ENCODE data around the gene MYO7A.
A peak's percentile ranks its signal among the peaks of the same experiment; 100 is the strongest.

MYO7A gene

DNA sequence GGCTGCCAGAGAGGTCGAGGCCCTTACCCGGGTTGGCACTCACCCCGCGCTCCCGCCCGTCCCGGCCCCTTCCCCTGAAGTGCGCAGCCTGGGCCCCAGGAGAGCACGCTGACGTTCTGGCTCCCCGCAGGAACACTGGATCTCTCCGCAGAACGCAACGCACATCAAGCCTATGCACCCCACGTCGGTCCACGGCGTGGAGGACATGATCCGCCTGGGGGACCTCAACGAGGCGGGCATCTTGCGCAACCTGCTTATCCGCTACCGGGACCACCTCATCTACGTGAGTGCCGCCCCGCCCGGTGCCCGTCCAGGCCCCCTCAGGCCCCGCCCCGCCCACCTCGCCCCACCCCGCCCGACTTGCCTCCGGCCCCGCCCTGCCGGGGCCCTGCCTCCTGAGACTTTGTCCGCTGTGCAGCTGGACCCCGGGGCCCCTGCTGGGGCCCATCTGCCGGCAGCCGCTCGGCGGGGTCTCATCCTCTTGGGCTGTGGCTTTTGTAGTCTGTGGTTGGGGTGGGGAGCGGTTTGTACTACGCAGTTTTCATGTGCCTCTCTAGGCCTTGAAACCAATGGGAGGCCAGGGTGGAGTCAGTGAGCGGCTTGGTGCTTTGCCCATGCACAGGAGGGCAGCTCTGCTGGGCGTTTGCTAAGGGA is 19.7 kb downstream of the MYO7A start:
- DNase-seq = peak; percentile 64

DNA sequence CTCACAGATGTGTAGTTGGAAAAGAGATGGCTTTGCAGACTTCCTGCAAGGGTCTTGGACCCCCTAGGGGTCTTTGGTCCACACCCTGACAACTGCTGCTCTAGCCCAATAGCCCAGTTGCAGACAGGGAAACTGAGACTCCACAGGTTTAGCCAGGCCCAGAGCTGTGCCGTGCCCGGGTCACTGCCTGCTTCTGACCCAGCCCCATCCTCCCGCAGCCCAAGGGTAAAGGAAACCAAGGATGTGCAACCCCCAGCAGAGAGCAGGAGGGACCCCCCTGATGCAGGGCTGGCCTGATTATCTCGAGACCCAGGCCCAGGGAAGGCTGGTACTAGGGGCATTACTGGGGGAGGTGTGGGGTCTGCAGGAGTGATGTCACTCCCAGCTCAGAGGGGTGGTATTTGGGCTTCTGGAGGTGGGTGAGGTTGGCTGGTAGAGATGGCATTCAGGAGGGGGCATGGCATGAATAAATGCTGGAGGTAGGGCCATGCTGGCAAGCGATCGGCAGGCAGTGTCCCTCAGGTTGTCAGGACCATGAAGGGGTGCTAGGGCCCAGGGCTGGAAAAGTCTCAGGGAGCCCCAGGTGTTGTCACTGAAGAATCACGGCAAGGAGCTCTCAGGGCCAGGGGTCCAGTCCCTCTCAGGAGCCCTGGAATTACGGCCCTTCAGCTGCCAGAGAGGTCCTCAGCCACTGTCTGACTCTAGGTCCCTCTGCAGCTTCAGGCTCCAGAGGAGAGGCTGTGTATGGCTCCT is 21.1 kb downstream of the MYO7A start:
- no peak for DNase-seq

DNA sequence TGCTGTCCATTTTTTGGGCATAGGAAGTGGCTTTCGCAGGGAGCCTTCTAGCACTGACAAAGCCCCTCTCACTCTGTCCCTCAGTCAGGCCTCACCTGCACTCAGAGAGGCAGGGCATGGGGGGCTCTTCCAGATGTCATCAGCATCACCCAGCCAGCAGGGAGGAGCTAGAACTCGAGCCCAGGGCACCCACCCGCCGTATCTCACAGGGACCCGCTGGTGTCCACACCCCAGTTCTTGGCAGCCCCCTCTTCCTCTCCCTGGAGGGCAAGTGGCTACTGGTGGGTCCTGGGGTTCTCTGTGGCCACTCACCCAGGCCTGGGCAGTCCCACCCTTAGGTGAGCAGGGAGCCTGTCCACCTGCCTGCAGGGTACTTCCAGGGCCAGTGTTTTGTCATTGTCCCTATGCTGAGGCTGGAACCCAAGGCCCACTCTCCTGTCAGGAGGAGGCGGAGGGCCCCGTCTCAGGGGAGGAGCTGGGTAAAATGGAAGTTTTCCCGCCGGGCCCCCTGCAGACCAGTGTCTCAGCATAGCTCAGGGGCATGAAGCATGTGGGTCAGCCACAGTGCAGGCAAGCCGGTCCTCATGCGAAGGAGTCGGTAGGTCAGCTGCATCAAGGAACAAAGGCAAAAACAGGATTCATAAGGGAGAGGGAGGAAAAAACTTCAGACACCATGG is 21.8 kb downstream of the MYO7A start:
- no peak for DNase-seq

DNA sequence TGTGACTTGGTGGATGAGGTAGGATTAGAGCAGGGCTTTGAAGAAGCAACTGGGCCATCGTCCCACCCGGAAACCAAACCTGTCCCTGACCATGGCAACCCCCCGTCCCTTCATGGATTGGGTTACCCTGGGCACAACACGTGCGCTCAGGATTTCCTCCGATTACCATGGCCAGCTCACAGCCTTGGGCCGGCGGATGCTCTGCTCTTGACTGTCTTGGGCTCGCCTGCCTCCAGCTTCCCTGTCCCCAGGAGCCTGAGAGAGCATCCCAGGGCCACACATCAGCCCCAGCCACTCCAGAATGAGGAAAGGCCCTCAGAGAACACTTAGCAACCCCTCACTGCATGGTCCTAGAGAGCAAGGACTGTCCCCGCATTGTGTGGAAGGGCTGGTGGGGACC is 22.8 kb downstream of the MYO7A start:
- DNase-seq = no peak

DNA sequence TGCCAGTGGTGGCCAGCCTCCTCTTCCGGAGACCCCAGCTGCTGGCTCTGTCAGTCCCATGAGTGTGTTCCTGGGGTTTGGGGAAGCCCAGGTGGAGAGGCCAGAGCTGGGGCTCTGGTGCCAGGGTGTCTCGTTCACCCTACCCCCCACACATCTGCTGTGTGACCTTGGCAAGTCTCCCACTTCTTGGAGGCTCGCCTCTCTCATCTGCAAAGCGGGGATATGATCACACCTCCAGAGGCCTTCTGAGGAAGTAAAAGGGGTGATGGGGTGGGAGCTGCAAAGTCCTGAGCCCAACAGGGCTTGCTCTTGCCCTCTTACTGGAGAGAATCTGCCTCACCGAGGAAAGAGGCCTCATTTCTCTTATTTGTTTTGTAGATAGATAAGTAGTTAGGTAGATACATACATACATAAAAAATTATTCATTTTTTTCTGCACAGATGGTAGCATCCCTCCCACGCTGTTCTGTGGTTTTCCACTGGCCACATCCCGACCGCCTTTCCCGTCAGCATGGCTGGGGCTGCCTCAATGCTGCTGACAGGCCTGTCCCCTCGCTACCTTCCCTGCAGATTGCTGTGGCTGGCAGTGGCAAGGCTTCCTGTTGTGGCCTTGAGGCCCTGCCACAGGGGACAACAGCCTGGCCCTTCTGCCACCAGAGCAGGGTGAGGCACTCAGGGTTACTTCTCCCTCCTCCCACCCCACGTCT is 23.9 kb downstream of the MYO7A start:
- DNase-seq = peak; percentile 54

DNA sequence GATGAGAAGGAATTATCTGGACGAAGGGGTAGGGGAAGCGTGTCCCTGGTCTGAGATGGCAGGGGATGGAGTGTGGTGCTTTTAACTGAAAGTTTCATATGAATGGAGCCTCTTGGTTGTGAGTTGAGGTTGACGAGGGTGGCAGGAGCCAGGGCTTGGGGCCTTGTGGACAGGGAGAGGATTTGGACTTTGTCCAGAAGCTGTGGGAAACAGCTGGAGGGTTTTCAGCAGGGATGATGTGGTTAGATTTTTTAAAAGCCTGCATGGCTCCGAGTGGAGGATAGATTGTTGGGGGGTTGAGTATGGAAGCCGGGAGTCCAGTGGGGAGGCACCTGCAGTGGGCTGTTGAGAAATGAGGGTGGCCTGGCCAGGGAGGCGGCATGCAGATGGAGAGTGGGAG is 24.8 kb downstream of the MYO7A start:
- DNase-seq = no peak

DNA sequence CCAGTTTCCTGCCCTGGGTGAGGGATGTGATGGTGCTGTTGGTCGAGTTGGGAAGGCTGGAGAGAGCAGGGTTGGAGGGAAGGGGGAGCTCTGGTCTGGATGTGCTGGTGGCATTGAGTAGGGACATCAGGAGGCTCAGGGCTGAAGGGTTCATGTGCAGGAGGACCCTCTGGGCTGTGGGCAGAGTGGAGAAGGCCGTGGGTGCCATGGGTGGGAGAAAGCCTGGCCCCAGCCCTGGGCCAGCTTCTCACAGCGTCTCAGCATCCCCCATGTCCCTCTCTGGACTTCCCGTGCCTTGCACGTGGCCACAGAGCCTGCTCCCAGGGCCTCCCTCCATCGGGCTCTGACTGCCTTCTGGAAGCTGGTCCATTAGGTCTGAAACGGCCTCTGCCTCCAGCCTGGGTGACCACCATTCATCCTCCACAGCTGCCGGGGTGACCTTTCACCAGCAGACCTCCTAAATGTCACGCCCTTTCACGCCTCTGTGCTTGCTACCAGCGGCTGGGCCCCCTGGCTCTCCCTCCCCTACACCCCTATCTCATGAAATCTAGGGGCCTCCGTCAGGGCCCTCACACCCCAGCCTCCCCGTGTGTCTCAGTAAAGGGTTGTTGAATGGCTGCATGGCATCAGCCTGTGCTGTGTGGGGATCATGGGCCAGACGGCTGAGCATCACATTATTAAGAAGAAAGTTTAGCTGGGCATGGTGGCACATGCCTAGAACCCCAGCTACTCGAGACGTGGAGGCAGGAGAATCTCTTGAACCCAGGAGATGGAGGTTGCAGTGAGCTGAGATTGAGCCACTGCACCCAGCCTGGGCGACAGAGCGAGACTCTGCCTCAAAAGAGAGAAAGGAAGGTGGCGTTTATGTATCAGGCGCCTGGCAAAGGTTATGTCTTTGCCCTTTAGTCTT is 25.5 kb downstream of the MYO7A start:
- DNase-seq = no peak

DNA sequence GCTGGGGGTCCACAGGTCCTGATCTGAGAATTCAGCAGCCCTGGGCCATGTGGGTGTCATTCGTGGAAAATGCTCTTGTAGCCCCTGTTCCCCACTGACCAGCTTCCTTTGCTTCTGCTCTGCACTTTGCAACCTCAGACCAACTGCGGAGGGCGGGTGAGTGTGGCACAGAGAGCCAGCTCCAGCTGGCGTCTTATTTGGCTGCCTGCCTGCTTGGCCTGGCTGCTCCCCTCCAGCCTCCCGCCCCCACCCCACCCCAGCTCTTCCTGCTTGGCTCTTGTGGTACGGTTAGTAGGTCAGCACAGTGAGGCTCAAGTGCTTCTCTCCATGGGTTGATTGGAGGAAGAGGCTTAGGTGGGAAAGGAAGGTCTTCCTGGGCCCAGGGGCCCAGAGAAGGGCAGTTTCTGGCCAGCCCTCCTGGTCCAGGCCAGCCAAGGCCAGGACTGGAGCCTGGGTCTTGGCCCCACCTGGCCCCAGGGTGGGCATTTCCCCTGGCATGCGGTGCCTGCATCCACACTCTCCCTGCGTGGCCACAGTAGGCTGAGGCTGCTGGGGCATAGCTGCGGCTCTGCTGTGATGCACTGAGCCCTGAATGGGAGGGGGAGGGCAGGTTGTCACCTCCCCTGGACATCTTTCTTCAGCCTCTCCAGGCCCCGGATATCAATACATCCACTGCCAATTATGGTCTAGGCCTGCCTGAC is 26.5 kb downstream of the MYO7A start:
- DNase-seq = peak; percentile 53

DNA sequence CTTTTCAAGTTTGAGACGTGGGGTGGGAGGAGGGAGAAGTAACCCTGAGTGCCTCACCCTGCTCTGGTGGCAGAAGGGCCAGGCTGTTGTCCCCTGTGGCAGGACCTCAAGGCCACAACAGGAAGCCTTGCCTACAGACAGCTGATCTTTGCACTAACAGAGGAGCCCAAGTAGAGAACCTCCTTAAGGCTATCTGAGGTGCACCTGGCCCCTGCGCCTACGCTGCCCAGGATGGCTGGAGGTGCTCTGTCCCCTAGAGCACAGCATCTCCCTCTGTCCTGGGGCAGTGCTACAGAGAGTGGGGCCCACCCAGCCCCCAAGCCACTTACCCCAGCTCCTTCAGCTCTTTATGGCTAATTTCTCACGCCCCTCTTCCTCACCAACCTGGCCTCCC is 27.0 kb downstream of the MYO7A start:
- DNase-seq = no peak

DNA sequence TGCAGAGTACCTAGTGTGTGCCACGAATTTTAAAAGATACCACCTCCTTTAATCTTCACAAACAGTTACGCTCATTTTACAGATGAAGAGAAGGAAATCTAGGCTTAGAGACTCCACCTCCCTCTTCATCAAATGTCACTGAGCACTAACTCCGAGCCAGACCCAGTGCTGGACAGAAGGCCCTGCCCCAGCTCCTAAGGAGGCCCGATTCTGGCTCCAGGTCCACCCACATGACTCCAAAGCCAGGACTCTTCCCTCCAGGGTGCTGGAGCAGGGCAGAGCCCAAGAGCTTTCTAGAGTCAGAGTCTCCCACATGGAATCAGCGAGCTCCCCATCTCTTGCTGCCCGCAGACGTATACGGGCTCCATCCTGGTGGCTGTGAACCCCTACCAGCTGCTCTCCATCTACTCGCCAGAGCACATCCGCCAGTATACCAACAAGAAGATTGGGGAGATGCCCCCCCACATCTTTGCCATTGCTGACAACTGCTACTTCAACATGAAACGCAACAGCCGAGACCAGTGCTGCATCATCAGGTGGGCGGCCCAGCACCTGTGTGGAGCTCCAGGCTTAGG is 27.6 kb downstream of the MYO7A start:
- DNase-seq = no peak

DNA sequence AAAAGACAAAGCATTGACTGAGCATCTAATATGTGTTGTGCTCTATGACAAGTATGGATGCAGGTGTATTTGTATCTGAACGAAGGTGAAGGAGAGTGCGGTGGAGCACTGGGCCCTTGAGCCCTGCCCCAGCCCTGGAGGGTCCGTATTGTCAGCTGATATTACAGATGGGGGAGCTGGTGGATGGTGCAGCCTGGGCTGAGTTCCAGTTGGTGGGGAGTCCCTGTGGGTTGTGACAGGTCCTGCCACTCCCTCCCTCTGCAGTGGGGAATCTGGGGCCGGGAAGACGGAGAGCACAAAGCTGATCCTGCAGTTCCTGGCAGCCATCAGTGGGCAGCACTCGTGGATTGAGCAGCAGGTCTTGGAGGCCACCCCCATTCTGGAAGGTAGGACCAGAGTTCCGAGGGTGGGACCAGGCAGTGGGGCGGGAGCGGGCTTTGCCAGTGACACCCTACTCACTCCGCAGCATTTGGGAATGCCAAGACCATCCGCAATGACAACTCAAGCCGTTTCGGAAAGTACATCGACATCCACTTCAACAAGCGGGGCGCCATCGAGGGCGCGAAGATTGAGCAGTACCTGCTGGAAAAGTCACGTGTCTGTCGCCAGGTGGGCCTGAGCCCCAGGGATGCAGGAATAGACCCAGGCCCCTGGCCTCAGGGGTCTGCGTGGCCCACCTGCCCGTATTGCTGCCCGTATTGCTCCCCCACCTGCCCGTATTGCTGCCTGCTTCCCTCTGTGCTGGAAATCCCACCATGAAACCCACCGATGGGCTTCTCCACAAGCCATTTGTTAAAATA is 28.6 kb downstream of the MYO7A start:
- DNase-seq = no peak

DNA sequence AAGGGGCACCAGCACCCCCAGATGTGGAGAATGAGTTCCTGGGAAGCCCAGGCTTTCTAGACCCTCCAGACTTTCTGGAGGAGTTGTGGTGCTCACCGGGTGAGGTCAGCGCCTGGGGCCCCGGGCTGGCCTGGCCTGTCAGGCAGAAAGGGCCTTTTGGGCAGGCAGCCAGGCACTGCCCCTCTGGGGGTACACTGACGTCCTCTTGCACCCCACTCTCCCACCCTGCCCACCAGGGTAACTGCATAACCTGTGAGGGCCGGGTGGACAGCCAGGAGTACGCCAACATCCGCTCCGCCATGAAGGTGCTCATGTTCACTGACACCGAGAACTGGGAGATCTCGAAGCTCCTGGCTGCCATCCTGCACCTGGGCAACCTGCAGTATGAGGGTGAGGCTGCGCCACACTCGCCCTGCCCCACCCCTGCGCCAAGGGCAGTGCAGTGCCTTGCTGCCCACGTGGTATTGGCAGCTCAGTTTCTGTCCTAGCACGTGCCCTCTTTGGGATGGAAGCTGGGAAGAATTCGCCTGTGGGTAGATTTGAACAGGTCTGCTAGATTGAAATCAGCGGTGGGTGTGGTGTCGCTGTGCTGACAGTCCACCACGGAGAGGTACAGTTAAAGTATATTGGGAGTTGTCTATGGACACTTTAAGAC is 30.1 kb downstream of the MYO7A start:
- DNase-seq = no peak

DNA sequence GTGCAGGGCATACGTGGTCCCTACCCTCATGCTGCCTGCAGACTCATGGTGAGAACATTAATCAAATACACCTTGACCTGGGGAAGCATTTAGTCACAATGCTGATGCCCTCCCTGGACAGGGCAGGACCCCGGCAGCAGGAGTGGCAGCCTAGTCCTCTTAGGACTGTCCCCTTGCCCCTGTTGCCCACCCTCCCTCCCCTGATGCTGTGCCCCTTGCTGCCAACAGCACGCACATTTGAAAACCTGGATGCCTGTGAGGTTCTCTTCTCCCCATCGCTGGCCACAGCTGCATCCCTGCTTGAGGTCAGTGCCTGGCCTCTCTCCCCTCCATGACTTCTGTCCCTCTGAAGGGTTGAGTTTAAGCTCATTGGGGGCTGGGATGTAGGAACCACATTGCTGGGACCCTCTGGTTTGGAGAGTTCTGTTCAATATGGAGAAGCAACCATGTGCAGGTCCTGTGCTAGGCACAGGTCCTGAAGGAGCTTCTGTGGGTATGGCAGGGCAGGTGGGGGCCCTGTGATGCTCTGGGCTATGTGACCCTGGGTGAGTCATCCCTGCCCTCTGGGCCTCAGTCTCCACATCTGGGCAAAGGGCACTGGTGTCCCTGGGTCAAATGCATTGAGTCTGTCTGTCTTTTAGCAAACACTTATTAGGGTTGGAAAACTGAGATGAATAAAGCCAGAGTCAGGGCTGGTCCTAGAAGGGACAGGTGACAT is 31.3 kb downstream of the MYO7A start:
- DNase-seq = no peak

DNA sequence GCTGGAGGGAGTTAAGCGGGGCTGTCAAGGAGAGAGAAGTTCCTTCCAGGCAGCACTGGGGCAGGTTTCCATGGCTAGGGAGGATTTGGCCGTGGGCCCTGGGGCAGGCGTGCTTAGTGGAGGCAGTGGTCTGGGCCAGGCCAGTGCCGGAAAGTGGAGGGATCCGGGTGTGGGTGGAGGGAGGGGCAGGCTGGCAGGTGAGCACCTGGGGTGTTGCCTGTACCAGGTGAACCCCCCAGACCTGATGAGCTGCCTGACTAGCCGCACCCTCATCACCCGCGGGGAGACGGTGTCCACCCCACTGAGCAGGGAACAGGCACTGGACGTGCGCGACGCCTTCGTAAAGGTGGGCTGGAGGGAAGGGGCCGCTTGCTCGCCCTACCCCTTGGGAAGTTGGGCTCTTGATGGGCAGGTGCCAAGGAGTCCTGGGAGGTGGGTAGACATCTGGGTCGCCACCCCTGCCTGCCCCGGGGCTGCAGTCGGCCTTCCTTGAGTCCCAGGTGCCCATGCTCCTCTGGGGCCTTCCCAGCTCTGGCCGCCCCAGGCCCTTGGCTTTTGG is 32.0 kb downstream of the MYO7A start:
- no peak for DNase-seq

DNA sequence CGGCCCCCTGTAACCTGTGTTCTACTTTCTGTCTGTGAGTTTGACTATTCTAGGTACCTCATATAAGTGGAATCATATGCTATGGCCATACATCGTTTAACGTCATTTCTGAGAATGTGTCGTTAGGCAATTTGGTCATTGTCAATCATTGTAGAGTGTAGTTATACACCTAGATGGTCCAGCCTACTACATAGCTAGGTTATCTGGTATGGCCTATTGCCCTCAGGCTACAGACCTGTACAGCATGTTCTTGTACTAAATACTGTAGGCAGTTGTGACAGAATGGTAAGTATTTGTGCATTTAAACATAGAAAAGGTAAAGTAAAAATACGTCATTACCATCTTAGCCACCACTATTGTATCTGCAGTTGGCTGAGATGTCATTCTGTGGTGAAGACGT is 35.2 kb downstream of the MYO7A start:
- DNase-seq = no peak

DNA sequence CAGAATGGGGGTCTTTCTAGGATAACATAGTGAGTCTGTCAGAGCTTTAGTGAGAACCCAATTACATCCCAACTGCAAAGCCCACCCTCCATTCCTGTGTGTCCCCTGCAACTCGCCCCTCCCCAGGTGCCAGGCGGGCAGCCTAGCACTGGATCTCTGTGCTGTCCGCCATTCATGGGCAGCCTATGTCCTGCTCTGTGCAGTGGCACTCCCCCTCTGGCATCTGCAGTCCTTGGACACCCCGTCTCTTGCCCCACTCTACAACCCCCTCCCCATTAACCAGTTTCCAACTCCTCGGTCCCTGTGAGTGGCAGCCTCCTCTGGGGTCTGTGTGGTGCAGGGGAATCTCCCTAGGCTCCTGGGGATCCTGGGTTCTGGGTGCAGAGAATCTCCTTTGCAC is 37.0 kb downstream of the MYO7A start:
- no peak for DNase-seq

DNA sequence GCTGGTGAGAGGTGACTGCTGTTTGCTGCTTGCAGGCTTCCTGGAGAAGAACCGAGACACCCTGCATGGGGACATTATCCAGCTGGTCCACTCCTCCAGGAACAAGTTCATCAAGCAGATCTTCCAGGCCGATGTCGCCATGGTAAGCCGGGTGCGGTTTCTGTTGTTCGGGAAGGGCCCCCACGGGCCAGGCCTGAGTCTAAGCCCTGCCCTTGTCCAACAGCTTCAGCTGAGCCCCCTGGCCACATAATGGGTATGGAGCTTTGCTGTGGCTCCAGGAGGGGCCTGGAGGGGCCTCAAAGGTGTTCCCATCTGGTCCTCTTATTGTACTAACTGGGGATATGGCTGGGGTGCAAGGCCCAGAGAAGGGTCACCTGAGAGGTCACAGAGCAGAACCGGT is 38.0 kb downstream of the MYO7A start:
- no peak for DNase-seq

DNA sequence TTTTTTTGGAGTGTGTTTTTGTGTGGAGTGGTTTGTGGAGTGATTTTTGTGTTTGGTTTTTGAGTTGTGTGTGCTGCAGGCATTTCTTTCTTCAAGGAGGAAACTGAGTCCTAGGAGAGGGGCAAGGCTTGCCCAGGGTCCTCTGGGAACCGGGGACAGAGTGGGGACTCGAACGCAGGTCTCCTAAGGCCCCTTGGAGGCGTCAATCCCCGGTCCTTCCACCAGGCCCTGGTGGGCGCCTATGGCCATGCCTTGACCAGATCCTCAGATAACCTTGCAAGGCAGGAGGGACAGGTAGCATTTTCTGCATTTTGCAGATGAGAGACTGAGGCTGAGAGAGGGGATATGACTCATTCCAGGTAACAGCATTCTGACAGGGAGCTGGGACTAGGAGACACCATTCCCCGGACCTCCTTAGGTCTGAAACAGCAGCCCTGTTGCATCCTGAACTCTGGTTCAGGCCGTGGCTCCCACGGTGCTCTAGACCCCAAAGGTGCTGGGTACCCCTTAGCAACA is 39.1 kb downstream of the MYO7A start:
- DNase-seq = no peak

DNA sequence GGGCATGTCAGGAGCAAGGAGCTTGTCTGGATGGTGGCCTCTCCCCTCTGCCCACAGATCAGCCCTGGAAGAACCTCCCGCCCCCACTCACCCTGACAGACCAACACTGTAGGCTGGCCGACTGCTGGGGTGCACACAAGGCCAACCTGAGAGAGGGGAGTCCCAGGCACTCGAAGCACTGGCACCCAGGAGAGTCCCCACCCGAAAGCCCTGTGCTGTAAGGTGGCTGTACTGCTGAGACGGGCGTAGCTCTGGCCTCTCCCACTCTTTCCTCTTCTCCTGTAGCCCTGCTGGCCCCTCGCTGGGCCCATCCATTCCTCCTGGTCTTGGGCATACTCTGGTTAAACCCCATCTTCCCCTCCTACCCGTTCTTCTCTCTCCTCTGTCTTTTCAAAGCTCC is 39.7 kb downstream of the MYO7A start:
- DNase-seq = no peak
